Activated T-cell treated with anti-CD3 and anti-CD28 coated beads, Interleukin-2, amount 50 U/mL, for 4 hours (primary cell): ENCODE results near the gene ENTR1. TPM values are rescaled to one million over a fixed set of nuclear protein-coding genes. Genes with fewer than 3 reads are reported as not detected.

Source experiments
- ATAC-seq, 2 donors: fragments of 200-7000 bp; cut with Tn5 transposase; one replicate each; pipeline ENCODE4 v1.10.0; 2021
- DNase-seq: peaks from one replicate; pipeline ENCODE4 v3.0.0-alpha.2; 2020
- H3K27me3 Mint-ChIP-seq: one replicate; pipeline ENCODE4 v1.8.0; 2021; ENCODE audit warnings: low read depth, mixed read lengths
- H3K36me3 Mint-ChIP-seq: one replicate; pipeline ENCODE4 v1.8.0; 2022; ENCODE audit warnings: mixed read lengths; ENCODE audit not compliant: insufficient read depth
- H3K4me1 Mint-ChIP-seq: one replicate; pipeline ENCODE4 v1.8.0; 2021; ENCODE audit warnings: low read depth, mixed read lengths
- H3K4me3 Mint-ChIP-seq: one replicate; pipeline ENCODE4 v1.8.0; 2021; ENCODE audit warnings: mild to moderate bottlenecking, moderate library complexity, mixed read lengths
- H3K9me3 Mint-ChIP-seq: one replicate; pipeline ENCODE4 v1.8.0; 2021; ENCODE audit warnings: mixed read lengths
- total RNA-seq, 3 donors: library from RNA; stranded (reverse); gene quantifications; one replicate each; pipeline ENCODE4 v1.2.1, GENCODE V29; 2021

The ENTR1 gene
- total RNA-seq, 3 donors from 2014 or later, result 52.8 to 65.0 (median 59.9) TPM

DNA sequence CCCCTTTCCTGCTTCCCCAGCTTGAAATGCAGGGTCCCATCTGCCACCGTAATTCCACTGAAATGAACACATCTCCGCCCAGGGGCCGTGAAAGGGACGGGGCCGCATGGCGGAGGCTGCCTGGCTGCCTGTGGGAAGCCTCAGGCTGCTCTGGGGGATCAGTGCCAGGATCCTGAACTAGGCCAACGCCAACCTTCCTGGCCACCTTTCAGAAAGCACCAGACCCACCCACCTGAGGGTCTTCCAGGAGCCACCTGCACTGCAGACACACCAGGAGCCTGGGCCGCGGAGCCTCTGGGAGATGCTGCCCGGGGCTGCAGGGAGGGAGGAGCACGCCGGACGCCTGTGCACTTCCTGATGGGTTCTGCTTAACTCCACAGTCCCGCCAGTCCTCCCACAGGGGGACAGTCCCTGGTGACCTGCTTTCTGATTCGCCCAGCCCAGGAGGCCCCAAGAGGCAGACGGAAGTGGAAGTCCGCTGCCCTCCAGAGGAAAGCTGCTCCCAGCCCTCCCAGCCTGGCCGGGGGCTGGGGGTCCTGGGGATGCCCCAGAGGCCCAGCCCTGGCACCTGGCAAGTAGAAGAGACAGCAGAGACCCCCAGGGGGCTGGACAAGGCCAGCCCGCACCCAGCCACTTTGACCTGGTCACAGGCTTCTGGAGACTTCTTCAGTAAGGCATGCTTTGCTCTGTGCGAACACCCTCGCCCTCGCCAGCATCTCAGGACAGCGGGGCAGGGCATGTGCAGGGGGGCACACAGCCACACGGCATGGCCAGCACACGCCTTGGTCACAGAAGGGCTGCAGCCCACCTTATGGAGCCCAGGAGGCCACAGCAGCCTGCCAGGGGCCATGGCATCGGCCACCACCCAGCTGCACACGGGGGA lies 36.9 kb downstream of the ENTR1 start, which contains the start of gene CARD9:
TSS of gene CARD9 (minus strand) at position 370 of the 883 bp plus-strand sequence. CDS start 1,591 bp downstream, outside the sequence.
- H3K4me1 Mint-ChIP-seq, result no peaks in the 10 kb centered on the region
- ATAC-seq, result peak in 1 of 2 donors; percentile 31
- H3K36me3 Mint-ChIP-seq, result peaks cover 2% of the 10 kb centered on the region
- H3K4me3 Mint-ChIP-seq, result peak within 1 kb of the TSS; percentile 6
- H3K9me3 Mint-ChIP-seq, result no peaks in the 10 kb centered on the region
- DNase-seq, result no peak
- peaks cover 2% of the 10 kb centered on the region for H3K27me3 Mint-ChIP-seq

DNA sequence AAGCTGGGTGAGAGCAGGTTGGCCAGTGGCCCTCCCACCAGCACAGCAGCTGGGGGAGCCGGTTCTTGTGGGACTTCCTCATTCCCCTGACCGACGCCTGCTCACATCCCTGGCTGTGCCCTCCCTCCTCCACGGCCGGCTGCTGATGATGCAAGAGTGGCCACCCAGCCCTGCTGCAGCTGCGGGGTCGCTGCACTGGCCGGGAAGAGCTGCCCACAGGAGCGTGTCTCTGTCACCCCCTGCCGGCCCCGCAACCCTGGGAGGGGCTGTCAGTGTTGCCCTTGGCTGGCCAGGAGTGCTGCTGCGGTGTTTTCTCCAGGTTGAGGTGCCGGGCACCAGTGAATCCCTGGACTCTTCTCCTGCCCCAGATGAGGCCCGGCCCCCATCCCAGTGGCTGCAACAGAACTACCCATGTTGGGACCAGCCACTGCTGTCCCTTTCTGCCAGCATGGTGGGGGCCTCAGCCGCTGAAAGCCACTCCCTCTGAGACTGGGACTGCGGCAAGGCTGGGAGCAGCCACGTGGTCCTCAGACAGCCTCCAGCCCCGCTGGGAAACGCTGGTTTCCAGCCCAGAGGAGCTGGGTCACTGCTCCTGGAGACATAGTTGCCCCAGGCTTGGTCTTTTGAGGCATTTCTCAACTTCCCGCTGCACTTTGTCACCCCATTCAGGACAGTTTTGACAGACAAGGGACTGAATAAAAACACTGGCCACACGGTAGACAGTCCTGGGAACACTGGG lies 37.7 kb downstream of the ENTR1 start:
- no peak overlapping the region for H3K4me3 Mint-ChIP-seq
- peaks cover 2% of the 10 kb centered on the region for H3K27me3 Mint-ChIP-seq
- H3K4me1 Mint-ChIP-seq, result no peaks in the 10 kb centered on the region
- peak in 1 of 2 donors; percentile 8 for ATAC-seq
- DNase-seq, result no peak
- H3K36me3 Mint-ChIP-seq, result peaks cover 2% of the 10 kb centered on the region
- H3K9me3 Mint-ChIP-seq, result no peaks in the 10 kb centered on the region

DNA sequence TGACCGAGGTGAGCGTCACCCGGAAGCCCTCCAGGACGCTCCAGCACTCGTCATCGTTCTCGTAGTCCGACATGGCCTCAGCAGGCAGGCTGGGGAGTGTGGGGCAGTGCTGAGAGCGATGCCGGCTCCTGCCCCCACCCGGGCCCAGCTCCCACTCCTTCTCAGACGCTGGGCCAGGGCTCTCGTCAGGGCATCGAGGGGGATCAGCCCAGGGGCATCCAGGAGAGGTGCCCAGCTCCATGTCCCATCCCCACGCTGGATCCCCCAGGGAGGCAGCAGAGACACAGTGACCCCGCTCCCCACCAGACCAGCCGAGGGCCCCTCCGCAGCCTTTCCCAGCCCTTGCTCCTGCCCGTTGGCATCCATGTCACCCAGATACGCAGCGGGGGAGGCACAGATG lies 38.4 kb downstream of the ENTR1 start:
- peaks cover 2% of the 10 kb centered on the region for H3K36me3 Mint-ChIP-seq
- H3K4me3 Mint-ChIP-seq, result no peak overlapping the region
- no peaks in the 10 kb centered on the region for H3K9me3 Mint-ChIP-seq
- no peak for ATAC-seq
- H3K27me3 Mint-ChIP-seq, result peaks cover 2% of the 10 kb centered on the region
- DNase-seq, result no peak
- no peaks in the 10 kb centered on the region for H3K4me1 Mint-ChIP-seq

DNA sequence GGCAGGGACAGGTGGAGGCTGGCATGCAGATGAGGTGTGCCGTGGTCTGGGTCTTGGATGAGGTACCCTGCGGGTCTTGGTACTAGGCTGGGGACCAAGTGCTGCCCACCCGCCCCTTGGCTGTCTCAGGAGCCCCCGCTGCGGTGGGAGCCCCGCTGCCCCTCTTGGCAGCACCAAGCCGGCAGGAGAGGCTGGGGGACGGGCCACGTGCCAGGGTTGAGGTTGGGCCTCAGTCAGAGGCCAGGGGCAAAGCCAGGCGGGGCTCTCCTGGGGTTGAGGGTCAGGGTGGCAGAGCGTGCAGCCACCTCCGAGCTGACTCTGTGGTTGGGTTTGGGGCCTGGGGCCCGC lies 38.9 kb downstream of the ENTR1 start:
- H3K27me3 Mint-ChIP-seq, result peaks cover 2% of the 10 kb centered on the region
- no peaks in the 10 kb centered on the region for H3K4me1 Mint-ChIP-seq
- no peak overlapping the region for H3K4me3 Mint-ChIP-seq
- DNase-seq (no peak), ATAC-seq (no peak)
- H3K36me3 Mint-ChIP-seq, result peaks cover 2% of the 10 kb centered on the region
- no peaks in the 10 kb centered on the region for H3K9me3 Mint-ChIP-seq

DNA sequence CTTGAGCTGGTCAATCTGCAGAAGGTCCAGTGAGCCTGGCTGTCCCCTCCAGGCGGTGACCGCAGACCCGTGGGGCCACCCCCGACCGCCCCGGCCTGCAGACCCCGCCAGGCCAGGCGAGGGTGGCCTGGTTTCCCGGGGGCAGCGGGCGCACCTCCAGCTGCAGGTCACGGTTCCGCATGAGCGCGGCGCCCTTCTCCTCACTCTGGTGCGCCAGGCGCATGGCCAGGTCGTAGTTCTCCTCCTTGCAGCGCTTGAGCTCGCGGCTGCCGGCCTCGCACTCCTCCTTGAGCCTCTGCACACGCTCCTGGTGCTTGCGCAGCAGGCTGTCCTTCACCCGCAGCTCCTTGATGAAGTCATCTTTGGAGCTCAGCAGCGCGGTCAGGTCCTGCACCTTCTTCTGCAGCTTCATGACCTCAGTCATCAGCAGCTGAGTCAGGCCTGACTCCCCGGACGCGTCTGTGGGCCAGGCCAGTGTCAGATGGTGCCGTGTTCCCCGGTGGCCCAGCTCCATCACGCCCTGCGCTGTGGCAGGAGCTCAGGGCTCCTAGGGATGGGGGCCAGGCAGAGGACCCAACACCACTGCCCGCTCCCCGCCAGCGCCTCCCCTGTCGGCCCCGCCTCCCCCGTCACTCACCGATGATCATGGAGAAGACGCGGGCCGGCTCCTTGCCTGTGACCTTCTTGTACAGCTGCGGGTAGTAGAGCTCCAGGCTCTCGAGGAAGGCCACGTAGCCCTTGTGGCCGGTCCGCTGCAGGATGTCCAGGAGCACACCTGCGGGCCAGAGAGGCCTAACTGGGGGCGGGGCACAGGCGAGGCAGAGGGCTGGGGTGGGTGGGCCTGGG lies 39.5 kb downstream of the ENTR1 start:
- H3K4me3 Mint-ChIP-seq, result no peak overlapping the region
- H3K4me1 Mint-ChIP-seq, result no peaks in the 10 kb centered on the region
- DNase-seq (no peak), ATAC-seq (no peak)
- peaks cover 2% of the 10 kb centered on the region for H3K27me3 Mint-ChIP-seq
- no peaks in the 10 kb centered on the region for H3K9me3 Mint-ChIP-seq
- H3K36me3 Mint-ChIP-seq, result peaks cover 2% of the 10 kb centered on the region

DNA sequence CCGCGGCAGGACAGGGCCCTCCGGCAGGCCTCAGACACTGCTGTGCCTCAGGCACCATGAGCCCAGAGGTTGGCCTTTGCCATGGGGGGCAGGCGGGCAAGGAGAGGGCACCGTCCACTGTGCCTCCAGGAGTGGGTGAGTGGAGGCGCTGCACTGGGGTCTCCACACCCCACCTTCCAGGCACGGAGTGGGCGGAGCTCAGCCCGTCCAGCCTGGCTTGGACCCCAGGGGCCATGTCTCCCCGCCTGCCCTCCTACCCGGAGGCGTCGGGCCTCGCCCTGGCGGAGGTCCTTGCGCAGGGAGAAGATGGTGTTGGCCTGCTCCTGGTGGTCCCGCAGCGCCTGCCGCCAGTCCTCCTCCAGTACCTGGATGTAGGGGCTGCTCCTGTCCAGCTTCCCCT lies 40.4 kb downstream of the ENTR1 start:
- Mint-ChIP-seq H3K4me3 (no peak overlapping the region), H3K4me1 (no peaks in the 10 kb centered on the region), H3K36me3 (peaks cover 2% of the 10 kb centered on the region), H3K9me3 (no peaks in the 10 kb centered on the region), H3K27me3 (peaks cover 2% of the 10 kb centered on the region)
- no peak for ATAC-seq
- no peak for DNase-seq

DNA sequence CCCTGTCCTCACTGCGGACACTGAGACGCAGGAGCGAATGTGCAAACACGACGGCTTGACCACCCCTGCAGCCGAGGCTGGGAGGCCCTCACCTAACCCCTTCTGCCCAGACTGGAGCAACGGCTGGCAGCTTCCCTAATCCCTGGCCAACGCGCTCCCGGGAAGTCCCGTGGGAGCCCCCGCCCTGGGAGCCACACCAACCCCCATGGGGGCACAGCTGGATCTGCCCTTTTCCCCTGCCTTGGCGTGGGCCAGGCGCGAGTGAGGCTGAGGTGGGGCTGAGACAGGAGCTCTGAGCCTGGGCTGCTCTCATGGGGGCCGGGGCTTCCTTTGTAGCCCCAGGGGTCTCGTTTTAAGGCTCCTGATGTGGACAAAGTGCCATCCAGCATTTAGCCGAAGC lies 42.2 kb downstream of the ENTR1 start:
- ATAC-seq, result no peak
- no peak for DNase-seq
- Mint-ChIP-seq H3K27me3 (peaks cover under 1% of the 10 kb centered on the region), H3K9me3 (no peaks in the 10 kb centered on the region), H3K36me3 (no peaks in the 10 kb centered on the region), H3K4me1 (no peaks in the 10 kb centered on the region), H3K4me3 (no peak overlapping the region)

DNA sequence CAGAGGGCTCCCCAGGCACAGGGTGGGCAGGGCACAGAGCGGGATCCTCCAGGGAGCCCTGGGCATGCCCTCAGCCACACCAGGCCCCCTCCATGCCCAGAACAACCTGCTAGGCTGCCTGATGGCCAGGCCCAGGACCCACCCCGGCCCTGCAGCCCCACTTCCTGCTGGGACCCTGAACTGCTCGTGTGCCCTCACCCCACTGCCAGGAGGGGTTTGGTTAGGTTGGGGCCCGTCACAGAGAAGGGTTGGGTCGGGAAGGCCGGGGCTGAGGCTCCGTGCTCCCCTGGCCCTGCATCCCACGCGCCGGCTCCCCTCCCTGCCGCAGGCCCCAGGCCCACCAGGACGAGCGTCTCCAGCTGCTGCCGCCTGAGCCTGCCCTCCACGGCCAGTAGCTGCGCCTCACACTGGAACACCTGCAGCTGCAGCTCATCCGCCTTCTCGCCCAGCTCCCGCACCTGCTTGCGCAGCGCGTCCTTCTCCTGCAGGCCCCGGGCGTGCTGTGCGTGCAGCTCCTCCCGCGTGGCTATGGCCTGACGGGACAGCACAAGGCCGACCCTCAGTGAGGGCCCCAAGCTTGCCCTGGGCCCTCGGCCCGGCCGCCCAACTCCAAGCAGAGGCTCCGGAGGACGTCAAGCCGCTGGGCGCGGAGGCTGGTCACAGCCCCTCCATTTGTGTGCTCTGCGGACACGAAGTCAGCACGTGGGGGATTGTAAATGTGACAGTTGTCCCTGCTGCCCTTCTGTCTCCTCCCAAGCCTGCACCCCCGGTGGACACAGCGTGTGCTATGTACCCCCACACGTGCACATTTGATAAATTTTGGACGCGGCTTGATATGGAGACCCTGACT lies 42.9 kb downstream of the ENTR1 start:
- H3K27me3 Mint-ChIP-seq, result no peaks in the 10 kb centered on the region
- no peak for ATAC-seq
- H3K9me3 Mint-ChIP-seq, result no peaks in the 10 kb centered on the region
- H3K4me3 Mint-ChIP-seq, result no peak overlapping the region
- no peaks in the 10 kb centered on the region for H3K36me3 Mint-ChIP-seq
- DNase-seq, result no peak
- H3K4me1 Mint-ChIP-seq, result peaks cover 1% of the 10 kb centered on the region

DNA sequence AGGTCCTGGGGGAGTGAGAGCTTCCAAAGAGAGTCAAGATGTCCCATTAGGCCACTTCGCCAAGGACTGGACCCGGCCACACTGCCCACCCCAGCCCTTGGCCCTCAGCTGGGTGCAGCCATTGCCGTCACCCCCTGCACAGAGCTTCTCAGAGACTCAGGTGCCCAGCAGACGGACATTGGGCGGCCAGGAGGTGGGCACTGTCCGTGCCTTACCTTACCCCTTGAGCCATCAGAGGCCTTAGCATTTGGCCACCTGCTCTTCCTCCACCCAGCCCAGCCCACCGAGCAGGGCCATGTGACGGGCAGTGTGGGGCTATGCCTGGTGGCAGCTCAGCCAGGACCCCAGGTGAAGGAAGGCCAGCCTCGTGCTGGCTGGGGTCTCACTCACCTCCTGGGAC lies 43.6 kb downstream of the ENTR1 start:
- H3K9me3 Mint-ChIP-seq, result no peaks in the 10 kb centered on the region
- no peaks in the 10 kb centered on the region for H3K36me3 Mint-ChIP-seq
- no peaks in the 10 kb centered on the region for H3K27me3 Mint-ChIP-seq
- peaks cover 1% of the 10 kb centered on the region for H3K4me1 Mint-ChIP-seq
- no peak overlapping the region for H3K4me3 Mint-ChIP-seq
- DNase-seq (no peak), ATAC-seq (no peak)

DNA sequence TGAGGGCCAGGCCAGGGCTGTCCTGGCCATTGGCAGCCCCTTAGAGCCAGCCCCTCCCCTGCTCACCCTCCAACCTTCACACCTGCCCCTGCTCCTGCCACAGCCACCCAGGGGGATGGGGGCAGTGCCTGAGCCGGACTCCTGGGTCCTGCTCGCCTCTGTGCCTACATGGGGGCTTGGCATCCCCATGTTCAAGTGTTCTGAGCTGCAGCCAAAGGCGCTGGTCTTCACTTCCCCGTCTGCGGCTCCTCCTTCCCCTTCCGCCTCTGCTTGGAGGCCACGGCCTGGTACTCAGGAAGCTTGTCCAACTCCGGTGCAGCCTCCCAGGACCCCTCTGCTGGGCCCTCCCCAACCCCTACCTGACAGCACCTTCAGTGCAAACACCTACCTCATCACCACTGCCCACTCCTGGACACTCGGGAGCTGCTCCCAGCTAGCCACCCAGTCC lies 44.6 kb downstream of the ENTR1 start:
- no peak overlapping the region for H3K4me3 Mint-ChIP-seq
- H3K4me1 Mint-ChIP-seq, result peaks cover 1% of the 10 kb centered on the region
- H3K36me3 Mint-ChIP-seq, result no peaks in the 10 kb centered on the region
- no peak for ATAC-seq
- no peaks in the 10 kb centered on the region for H3K9me3 Mint-ChIP-seq
- no peaks in the 10 kb centered on the region for H3K27me3 Mint-ChIP-seq
- no peak for DNase-seq

DNA sequence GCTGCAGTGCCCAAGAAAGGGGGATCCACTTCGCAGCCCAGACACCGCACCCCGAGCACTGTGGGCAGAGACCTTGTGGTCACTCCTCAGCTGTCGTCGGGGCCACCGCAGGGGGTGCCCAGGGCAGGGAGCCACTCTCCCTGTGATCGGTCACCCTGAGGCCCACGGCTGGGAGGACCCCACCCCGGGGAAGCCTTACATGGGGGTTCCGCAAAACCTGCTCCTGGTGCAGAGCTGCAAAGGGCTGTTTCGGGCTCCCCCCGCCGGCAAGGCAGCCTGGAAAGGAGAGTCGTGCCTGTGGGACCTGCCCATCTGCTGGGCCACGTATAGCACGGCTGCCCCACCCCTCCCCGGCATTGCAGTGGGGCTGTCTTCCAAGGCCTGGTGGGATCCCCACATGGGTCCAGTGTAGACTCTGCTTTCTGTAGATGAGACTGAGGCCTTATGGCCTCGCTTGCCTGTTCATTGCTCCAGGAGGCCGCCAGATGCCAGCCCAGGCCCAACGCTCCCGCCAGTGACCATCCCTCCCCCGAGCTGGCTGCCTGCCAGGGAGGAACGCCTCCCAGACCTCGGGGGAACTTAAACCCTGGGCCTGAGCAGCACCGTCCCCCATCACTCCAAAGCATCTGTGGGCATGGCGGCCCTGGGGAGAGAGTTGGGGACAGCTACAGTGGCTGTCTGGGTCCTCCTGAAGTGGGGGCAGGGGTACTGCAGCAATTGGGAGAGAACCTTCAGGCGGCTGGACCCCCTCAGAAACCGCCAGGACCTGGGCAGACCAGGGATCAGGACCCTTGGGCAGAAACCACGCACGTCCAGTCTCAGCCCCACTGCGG lies 45.3 kb downstream of the ENTR1 start:
- H3K4me1 Mint-ChIP-seq, result peaks cover 1% of the 10 kb centered on the region
- H3K4me3 Mint-ChIP-seq, result no peak overlapping the region
- H3K9me3 Mint-ChIP-seq, result no peaks in the 10 kb centered on the region
- H3K36me3 Mint-ChIP-seq, result no peaks in the 10 kb centered on the region
- DNase-seq, result no peak
- ATAC-seq, result no peak
- H3K27me3 Mint-ChIP-seq, result no peaks in the 10 kb centered on the region

DNA sequence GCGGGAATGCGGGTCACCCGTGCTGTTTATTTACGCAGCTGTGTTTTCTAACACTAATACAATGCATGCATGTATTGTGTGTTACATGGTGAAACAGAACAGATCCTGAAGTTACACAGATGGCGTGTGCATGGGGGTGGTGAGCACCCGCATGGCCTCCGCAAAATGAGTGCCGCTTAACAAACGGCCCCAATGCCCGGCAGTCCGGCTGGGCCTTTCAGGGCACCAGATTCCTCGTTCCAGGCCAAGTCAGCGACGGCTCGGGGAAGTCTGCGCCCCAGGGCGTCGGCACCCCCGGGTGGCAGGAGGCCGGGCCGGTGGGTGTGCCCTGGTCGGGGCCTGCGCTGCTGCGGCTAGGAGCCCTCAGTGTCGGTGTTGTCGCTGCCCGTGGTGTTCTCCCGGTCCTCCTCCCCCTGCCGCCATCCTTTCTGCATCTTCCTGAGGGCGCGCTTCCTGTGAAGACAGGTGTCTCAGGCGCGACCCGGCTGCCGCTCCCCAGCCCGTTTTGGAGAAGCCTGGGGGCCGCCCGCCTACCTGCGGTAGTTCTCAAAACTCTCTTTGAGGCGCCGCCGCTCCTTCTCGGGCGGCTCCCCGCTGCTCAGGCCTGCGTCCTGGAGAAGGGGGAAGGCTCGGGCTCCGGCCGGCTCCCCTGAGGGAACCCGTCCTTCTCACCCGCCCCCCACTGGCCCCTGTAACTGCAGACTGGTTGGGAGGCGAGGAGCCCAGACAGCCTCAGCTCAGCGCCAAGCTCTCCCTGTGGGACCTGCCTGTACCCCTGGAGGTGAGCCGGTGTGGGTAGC lies 46.3 kb downstream of the ENTR1 start:
- H3K27me3 Mint-ChIP-seq, result no peaks in the 10 kb centered on the region
- H3K9me3 Mint-ChIP-seq, result no peaks in the 10 kb centered on the region
- no peaks in the 10 kb centered on the region for H3K36me3 Mint-ChIP-seq
- ATAC-seq, result no peak
- peaks cover 1% of the 10 kb centered on the region for H3K4me1 Mint-ChIP-seq
- DNase-seq, result no peak
- H3K4me3 Mint-ChIP-seq, result peak overlapping the region; percentile 26
